K562 (cell line): ENCODE results near the gene ALDH1A2. TPM values are rescaled to one million over a fixed set of nuclear protein-coding genes. Genes with fewer than 3 reads are reported as not detected.

ENCODE experiments used
- DMBX1 ChIP-seq: fragments of 250-450 bp; sonication (Bioruptor Pico); IDR thresholded peaks from 2 replicates; pipeline ENCODE4 v1.8.0; 2022; ENCODE audit warnings: inconsistent platforms, mild to moderate bottlenecking, moderate library complexity, borderline replicate concordance
- FOXA1 ChIP-seq: fragments of 450-650 bp; IDR thresholded peaks from 2 replicates; pipeline ENCODE4 v1.6.1; 2016; ENCODE audit warnings: mild to moderate bottlenecking, borderline replicate concordance
- GABPB1 ChIP-seq: sonication (generic); formaldehyde crosslinking; IDR thresholded peaks from 2 replicates; pipeline ENCODE4 v1.8.0; 2022; ENCODE audit warnings: mild to moderate bottlenecking, missing genetic modification reagents
- HMGN3 ChIP-seq: IDR thresholded peaks from 2 replicates; pipeline ENCODE4 v1.6.1; 2011; ENCODE audit warnings: borderline replicate concordance, low read depth, mild to moderate bottlenecking, mixed read lengths, low read length; ENCODE audit not compliant: insufficient read length; ENCODE audit errors: extremely low read depth
- KLF10 ChIP-seq: fragments of 250-450 bp; sonication (Bioruptor Pico); IDR thresholded peaks from 2 replicates; pipeline ENCODE4 v1.6.1; 2021; ENCODE audit warnings: matching md5 sums
- MEF2D ChIP-seq: conservative IDR thresholded peaks from 2 replicates; pipeline ENCODE4 v1.6.1; 2016; ENCODE audit warnings: low read depth, missing genetic modification characterization, missing compliant biosample characterization
- NCOA1 ChIP-seq: fragments of 450-650 bp; IDR thresholded peaks from 2 replicates; pipeline ENCODE4 v1.6.1; 2016; ENCODE audit warnings: low read depth
- NFYB ChIP-seq: IDR thresholded peaks from 2 replicates; pipeline ENCODE4 v1.6.1; 2011; ENCODE audit warnings: mild to moderate bottlenecking, moderate library complexity; ENCODE audit not compliant: insufficient read length; ENCODE audit errors: extremely low read depth
- PURB ChIP-seq: sonication (generic); formaldehyde crosslinking; IDR thresholded peaks from 2 replicates; pipeline ENCODE4 v1.9.0; 2021; ENCODE audit warnings: low read depth, mild to moderate bottlenecking, missing genetic modification reagents
- RBM25 ChIP-seq: fragments of 200-400 bp; formaldehyde crosslinking; IDR thresholded peaks from 2 replicates; pipeline ENCODE4 v1.6.1; 2018; ENCODE audit warnings: low read length, low read depth, moderate library complexity; ENCODE audit not compliant: severe bottlenecking
- RUNX1 ChIP-seq: sonication (generic); IDR thresholded peaks from 2 replicates; pipeline ENCODE4 v1.6.1; 2016; ENCODE audit warnings: antibody characterized with exemption, low read depth
- STAG1 ChIP-seq: sonication (generic); formaldehyde crosslinking; IDR thresholded peaks from 2 replicates; pipeline ENCODE4 v1.5.0; 2020; ENCODE audit warnings: missing genetic modification reagents, borderline replicate concordance
- TRIM24 ChIP-seq, 2 experiments: fragments of 450-650 bp; IDR thresholded peaks; 2 replicates each; pipeline ENCODE4 v1.6.1; 2016
- ZNF134 ChIP-seq: fragments of 250-450 bp; sonication (Bioruptor Pico); conservative IDR thresholded peaks from 2 replicates; pipeline ENCODE4 v1.4.0; 2020
- ZNF239 ChIP-seq: fragments of 250-450 bp; sonication (Bioruptor Pico); IDR thresholded peaks from 2 replicates; pipeline ENCODE4 v1.4.0; 2020; ENCODE audit warnings: mild to moderate bottlenecking
- ZNF583 ChIP-seq: fragments of 250-450 bp; sonication (Bioruptor Pico); IDR thresholded peaks from 2 replicates; pipeline ENCODE4 v1.4.0; 2020
- polyA plus RNA-seq, 8 experiments: library from polyadenylated mRNA; depleted of rRNA in 4 of 8; stranded (reverse) in 5 of 8; unstranded in 3 of 8; fragments of >200 nt; fragmentation: Nextera tagmentation in 2 of 8; fragmentation: Illumina TruSeq in 1 of 8; extraction: Ambion mirVana in 2 of 8; extraction: Trizol in 1 of 8; gene quantifications; 2 replicates each; pipeline versions ENCODE4 v1.2.1 to v1.2.3, GENCODE V29; 2011 to 2014; ENCODE audit warnings: inconsistent platforms in 1 of 8, missing spikeins in 1 of 8
- total RNA-seq, 7 experiments: library from RNA; depleted of rRNA in 6 of 7; stranded (reverse); fragments of >200 nt in 6 of 7; fragmentation: Illumina TruSeq in 2 of 7; extraction: Trizol in 2 of 7; gene quantifications; 2 replicates each; pipeline versions ENCODE4 v1.2.1 to v1.2.3, GENCODE V29; 2011 to 2021; ENCODE audit warnings: low replicate concordance in 1 of 7
- TF ChIP-seq, protein P1 (sequence below): fragments of 200-600 bp; sonication (generic); IDR thresholded peaks from one replicate; pipeline ENCODE4 v1.6.1; 2012; ENCODE audit warnings: mild to moderate bottlenecking, low read depth, low read length, inconsistent platforms
- TF ChIP-seq, protein P2 (sequence below): fragments of 450-650 bp; formaldehyde crosslinking; IDR thresholded peaks from 2 replicates; pipeline ENCODE4 v1.4.0; 2022; ENCODE audit warnings: mild to moderate bottlenecking, moderate library complexity

Gene ALDH1A2
- total and polyA plus RNA-seq, 9 of the 15 experiments (the other 6 are each of a cell fraction or from before 2014, with no cell fraction given) = 115 to 393 (median 333) TPM

DNA sequence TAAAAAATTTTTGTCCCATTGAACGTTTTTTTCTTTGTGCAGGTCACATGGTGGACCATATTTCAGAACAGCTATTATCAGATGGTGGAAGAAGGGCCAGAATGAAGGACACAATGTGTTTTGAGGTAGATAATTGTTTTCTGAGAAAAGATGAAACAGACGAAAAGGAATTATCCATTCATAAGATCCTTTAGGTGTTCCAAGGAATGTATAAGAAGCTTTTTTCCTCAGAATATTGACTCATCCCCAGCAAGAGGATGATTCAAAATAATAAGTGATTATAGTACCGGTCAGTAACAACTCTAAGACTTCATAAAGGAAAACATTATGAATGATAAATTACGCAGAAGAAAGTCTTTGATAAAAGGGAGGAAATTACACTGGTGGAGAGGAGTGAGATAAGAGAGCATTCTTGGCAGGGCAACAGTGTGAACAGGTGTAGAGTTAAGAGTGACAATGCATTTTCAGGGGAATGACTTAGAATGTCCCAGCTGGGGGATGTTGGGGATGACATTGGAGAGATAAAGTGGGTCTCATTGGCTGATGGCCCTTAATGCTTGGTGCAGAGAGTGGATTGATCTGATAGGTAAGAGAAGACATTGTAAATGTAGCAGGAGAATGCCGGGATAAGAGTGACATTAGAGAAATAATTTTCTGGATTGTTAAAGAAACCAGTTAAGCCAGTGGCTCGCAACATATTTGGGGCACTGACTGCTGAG lies 45.6 kb upstream of the ALDH1A2 start (continued):
- no peak for TF ChIP-seq HMGN3
- TF ChIP-seq, protein P1, sequence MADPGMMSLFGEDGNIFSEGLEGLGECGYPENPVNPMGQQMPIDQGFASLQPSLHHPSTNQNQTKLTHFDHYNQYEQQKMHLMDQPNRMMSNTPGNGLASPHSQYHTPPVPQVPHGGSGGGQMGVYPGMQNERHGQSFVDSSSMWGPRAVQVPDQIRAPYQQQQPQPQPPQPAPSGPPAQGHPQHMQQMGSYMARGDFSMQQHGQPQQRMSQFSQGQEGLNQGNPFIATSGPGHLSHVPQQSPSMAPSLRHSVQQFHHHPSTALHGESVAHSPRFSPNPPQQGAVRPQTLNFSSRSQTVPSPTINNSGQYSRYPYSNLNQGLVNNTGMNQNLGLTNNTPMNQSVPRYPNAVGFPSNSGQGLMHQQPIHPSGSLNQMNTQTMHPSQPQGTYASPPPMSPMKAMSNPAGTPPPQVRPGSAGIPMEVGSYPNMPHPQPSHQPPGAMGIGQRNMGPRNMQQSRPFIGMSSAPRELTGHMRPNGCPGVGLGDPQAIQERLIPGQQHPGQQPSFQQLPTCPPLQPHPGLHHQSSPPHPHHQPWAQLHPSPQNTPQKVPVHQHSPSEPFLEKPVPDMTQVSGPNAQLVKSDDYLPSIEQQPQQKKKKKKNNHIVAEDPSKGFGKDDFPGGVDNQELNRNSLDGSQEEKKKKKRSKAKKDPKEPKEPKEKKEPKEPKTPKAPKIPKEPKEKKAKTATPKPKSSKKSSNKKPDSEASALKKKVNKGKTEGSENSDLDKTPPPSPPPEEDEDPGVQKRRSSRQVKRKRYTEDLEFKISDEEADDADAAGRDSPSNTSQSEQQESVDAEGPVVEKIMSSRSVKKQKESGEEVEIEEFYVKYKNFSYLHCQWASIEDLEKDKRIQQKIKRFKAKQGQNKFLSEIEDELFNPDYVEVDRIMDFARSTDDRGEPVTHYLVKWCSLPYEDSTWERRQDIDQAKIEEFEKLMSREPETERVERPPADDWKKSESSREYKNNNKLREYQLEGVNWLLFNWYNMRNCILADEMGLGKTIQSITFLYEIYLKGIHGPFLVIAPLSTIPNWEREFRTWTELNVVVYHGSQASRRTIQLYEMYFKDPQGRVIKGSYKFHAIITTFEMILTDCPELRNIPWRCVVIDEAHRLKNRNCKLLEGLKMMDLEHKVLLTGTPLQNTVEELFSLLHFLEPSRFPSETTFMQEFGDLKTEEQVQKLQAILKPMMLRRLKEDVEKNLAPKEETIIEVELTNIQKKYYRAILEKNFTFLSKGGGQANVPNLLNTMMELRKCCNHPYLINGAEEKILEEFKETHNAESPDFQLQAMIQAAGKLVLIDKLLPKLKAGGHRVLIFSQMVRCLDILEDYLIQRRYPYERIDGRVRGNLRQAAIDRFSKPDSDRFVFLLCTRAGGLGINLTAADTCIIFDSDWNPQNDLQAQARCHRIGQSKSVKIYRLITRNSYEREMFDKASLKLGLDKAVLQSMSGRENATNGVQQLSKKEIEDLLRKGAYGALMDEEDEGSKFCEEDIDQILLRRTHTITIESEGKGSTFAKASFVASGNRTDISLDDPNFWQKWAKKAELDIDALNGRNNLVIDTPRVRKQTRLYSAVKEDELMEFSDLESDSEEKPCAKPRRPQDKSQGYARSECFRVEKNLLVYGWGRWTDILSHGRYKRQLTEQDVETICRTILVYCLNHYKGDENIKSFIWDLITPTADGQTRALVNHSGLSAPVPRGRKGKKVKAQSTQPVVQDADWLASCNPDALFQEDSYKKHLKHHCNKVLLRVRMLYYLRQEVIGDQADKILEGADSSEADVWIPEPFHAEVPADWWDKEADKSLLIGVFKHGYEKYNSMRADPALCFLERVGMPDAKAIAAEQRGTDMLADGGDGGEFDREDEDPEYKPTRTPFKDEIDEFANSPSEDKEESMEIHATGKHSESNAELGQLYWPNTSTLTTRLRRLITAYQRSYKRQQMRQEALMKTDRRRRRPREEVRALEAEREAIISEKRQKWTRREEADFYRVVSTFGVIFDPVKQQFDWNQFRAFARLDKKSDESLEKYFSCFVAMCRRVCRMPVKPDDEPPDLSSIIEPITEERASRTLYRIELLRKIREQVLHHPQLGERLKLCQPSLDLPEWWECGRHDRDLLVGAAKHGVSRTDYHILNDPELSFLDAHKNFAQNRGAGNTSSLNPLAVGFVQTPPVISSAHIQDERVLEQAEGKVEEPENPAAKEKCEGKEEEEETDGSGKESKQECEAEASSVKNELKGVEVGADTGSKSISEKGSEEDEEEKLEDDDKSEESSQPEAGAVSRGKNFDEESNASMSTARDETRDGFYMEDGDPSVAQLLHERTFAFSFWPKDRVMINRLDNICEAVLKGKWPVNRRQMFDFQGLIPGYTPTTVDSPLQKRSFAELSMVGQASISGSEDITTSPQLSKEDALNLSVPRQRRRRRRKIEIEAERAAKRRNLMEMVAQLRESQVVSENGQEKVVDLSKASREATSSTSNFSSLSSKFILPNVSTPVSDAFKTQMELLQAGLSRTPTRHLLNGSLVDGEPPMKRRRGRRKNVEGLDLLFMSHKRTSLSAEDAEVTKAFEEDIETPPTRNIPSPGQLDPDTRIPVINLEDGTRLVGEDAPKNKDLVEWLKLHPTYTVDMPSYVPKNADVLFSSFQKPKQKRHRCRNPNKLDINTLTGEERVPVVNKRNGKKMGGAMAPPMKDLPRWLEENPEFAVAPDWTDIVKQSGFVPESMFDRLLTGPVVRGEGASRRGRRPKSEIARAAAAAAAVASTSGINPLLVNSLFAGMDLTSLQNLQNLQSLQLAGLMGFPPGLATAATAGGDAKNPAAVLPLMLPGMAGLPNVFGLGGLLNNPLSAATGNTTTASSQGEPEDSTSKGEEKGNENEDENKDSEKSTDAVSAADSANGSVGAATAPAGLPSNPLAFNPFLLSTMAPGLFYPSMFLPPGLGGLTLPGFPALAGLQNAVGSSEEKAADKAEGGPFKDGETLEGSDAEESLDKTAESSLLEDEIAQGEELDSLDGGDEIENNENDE = no peak
- no peak for TF ChIP-seq RUNX1
- TF ChIP-seq PURB (CRISPR knock-in tag) = no peak
- peak; percentile 81; the same call in 1 of the 2 replicates for TF ChIP-seq NCOA1
- no peak for TF ChIP-seq ZNF583 (CRISPR knock-in tag)
- no peak for TF ChIP-seq ZNF239 (CRISPR knock-in tag)
- no peak for TF ChIP-seq GABPB1 (CRISPR knock-in tag)
- no peak for TF ChIP-seq NFYB
- no peak for TF ChIP-seq STAG1 (CRISPR knock-in tag)
- no peak; the same call in 1 of the 2 replicates for TF ChIP-seq DMBX1 (CRISPR knock-in tag)
- TF ChIP-seq FOXA1 = no peak
- TF ChIP-seq TRIM24 (IDR thresholded peaks at IDR 0.05) = peak; percentile 95
- no peak for TF ChIP-seq KLF10 (CRISPR knock-in tag)
- TF ChIP-seq, protein P2, sequence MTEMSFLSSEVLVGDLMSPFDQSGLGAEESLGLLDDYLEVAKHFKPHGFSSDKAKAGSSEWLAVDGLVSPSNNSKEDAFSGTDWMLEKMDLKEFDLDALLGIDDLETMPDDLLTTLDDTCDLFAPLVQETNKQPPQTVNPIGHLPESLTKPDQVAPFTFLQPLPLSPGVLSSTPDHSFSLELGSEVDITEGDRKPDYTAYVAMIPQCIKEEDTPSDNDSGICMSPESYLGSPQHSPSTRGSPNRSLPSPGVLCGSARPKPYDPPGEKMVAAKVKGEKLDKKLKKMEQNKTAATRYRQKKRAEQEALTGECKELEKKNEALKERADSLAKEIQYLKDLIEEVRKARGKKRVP (CRISPR knock-in tag) = no peak
- no peak for TF ChIP-seq RBM25
- peak; percentile 73 for TF ChIP-seq MEF2D (tag)
- no peak for TF ChIP-seq ZNF134
